ENCODE results near the gene CPLX4.

GRCh38 chr18:59279722-59280121 is 38.7 kb downstream of the CPLX4 start:
- TF ChIP-seq CTCF (IDR thresholded peaks at IDR 0.05) (no peak), POLR2A (IDR thresholded peaks at IDR 0.05) (no peak)
